H1 (cell line): Measurements from ENCODE around the gene SIK2. TPM values are rescaled to one million over a fixed set of nuclear protein-coding genes. Genes with fewer than 3 reads are reported as not detected.

Source experiments
- CTCF ChIA-PET: fragments of 300-600 bp; sonication (Branson Sonifier 250); formaldehyde crosslinking; loops from one replicate; lab custom pipeline; 2021; ENCODE audit not compliant: partially characterized antibody; lab: Charles Lee
- POLR2A ChIA-PET: fragments of 300-600 bp; sonication (Branson Sonifier 250); formaldehyde crosslinking; loops from one replicate; lab custom pipeline; 2021; ENCODE audit warnings: inconsistent platforms; ENCODE audit not compliant: partially characterized antibody; lab: Charles Lee
- DNase-seq, 2 experiments: peaks; one replicate each; pipeline versions ENCODE4 v3.0.0 to v3.0.0-alpha.2; 2010 to 2022; ENCODE audit warnings: low spot score in 2 of 2, low read depth in 1 of 2, mixed read lengths in 1 of 2
- FAIRE-seq: peaks from 2 replicates; lab custom pipeline; 2011; peaks lifted over from hg19 to GRCh38; lab: Jason Lieb, UNC
- H2AFZ ChIP-seq: 2 replicates; pipeline ENCODE4 v1.8.1; 2012; ENCODE audit warnings: low read length, inconsistent platforms
- H2AK5ac ChIP-seq: 2 replicates; pipeline ENCODE4 v1.6.1; 2013; ENCODE audit warnings: low read depth, low read length
- H2BK120ac ChIP-seq: replicated peaks from 2 replicates; pipeline ENCODE3; 2013; ENCODE audit warnings: low read depth, low read length, inconsistent platforms
- H2BK12ac ChIP-seq: 2 replicates; pipeline ENCODE4 v1.6.1; 2013; ENCODE audit warnings: low read depth, low read length
- H2BK15ac ChIP-seq: 2 replicates; pipeline ENCODE4 v1.6.1; 2013; ENCODE audit warnings: low read length
- H2BK20ac ChIP-seq: 2 replicates; pipeline ENCODE4 v1.6.1; 2013; ENCODE audit warnings: low read length
- H2BK5ac ChIP-seq: 2 replicates; pipeline ENCODE4 v1.6.1; 2013; ENCODE audit warnings: low read depth, low read length
- H3K14ac ChIP-seq: 2 replicates; pipeline ENCODE4 v1.6.1; 2013; ENCODE audit warnings: inconsistent platforms; ENCODE audit not compliant: insufficient read length
- H3K18ac ChIP-seq: 2 replicates; pipeline ENCODE4 v1.6.1; 2013; ENCODE audit warnings: low read length; ENCODE audit errors: extremely low read depth
- H3K23ac ChIP-seq: 2 replicates; pipeline ENCODE4 v1.6.1; 2013; ENCODE audit warnings: inconsistent platforms; ENCODE audit not compliant: insufficient read length
- H3K23me2 ChIP-seq: 2 replicates; pipeline ENCODE4 v1.6.1; 2013; ENCODE audit warnings: low read depth, low read length
- H3K27ac ChIP-seq: 2 replicates; pipeline ENCODE4 v1.6.1; 2011; ENCODE audit warnings: low read depth, low read length, inconsistent platforms
- H3K27me3 ChIP-seq, 4 experiments: replicated peaks in 1 of 4; 1 replicate in 1 of 4; 2 replicates in 3 of 4; pipeline versions ENCODE4 v1.6.1 to v1.8.1; 2011 to 2013; ENCODE audit warnings: low read length in 3 of 4, mild to moderate bottlenecking in 3 of 4, inconsistent platforms in 2 of 4, mixed read lengths in 2 of 4, moderate library complexity in 1 of 4; ENCODE audit not compliant: control insufficient read depth in 3 of 4, insufficient read depth in 3 of 4; ENCODE audit errors: extremely low read depth in 1 of 4
- H3K36me3 ChIP-seq, 4 experiments: 2 replicates each; pipeline versions ENCODE4 v1.6.1 to v1.8.1; 2011 to 2013; ENCODE audit warnings: mild to moderate bottlenecking in 4 of 4, low read length in 3 of 4, moderate library complexity in 2 of 4, control low read depth in 1 of 4, inconsistent platforms in 1 of 4; ENCODE audit not compliant: insufficient read depth in 4 of 4, control insufficient read depth in 2 of 4
- H3K4ac ChIP-seq: replicated peaks from 2 replicates; pipeline ENCODE3; 2013; ENCODE audit warnings: low read length, low read depth, mixed read lengths, inconsistent platforms; ENCODE audit not compliant: insufficient read length
- H3K4me1 ChIP-seq, 4 experiments: replicated peaks in 1 of 4; 1 replicate in 1 of 4; 2 replicates in 3 of 4; pipeline versions ENCODE4 v1.6.1 to v1.8.1; 2011 to 2013; ENCODE audit warnings: low read length in 3 of 4, inconsistent platforms in 2 of 4, mixed read lengths in 1 of 4; ENCODE audit not compliant: insufficient read depth in 4 of 4, control insufficient read depth in 3 of 4
- H3K4me2 ChIP-seq, 2 experiments: 2 replicates each; pipeline versions ENCODE4 v1.6.1 to v1.8.1; 2011 to 2013; ENCODE audit warnings: low read depth in 2 of 2, low read length in 2 of 2, control low read depth in 1 of 2, inconsistent platforms in 1 of 2, mild to moderate bottlenecking in 1 of 2; ENCODE audit not compliant: insufficient read depth in 1 of 2
- H3K4me3 ChIP-seq, 4 experiments: fragments of 200-600, 300-600 bp in 1 of 4; sonication (generic), shearing (Covaris generic), sonication (Bioruptor Twin) in 1 of 4; 2 replicates each; pipeline versions ENCODE4 v1.5.1 to v1.8.1; 2011 to 2016; ENCODE audit warnings: low read length in 4 of 4, low read depth in 3 of 4, control low read depth in 2 of 4, inconsistent platforms in 2 of 4, mild to moderate bottlenecking in 2 of 4, mixed read lengths in 1 of 4, moderate library complexity in 1 of 4; ENCODE audit not compliant: insufficient read depth in 2 of 4; ENCODE audit errors: extremely low read depth in 1 of 4
- H3K56ac ChIP-seq: replicated peaks from 2 replicates; pipeline ENCODE3; 2013; ENCODE audit warnings: low read depth, mild to moderate bottlenecking, mixed read lengths, low read length, inconsistent platforms; ENCODE audit not compliant: insufficient read length
- H3K79me1 ChIP-seq: 2 replicates; pipeline ENCODE4 v1.6.1; 2013; ENCODE audit warnings: low read depth, low read length, control low read depth
- H3K79me2 ChIP-seq, 2 experiments: 2 replicates each; pipeline versions ENCODE4 v1.6.1 to v1.8.1; 2012 to 2013; ENCODE audit warnings: low read length in 2 of 2, mild to moderate bottlenecking in 2 of 2, inconsistent platforms in 1 of 2; ENCODE audit not compliant: insufficient read depth in 2 of 2, control insufficient read depth in 1 of 2
- H3K9ac ChIP-seq, 4 experiments: replicated peaks in 1 of 4; 1 replicate in 1 of 4; 2 replicates in 3 of 4; pipeline versions ENCODE4 v1.6.1 to v1.8.1; 2011 to 2013; ENCODE audit warnings: low read depth in 3 of 4, low read length in 3 of 4, control low read depth in 2 of 4, mild to moderate bottlenecking in 2 of 4, moderate library complexity in 2 of 4, inconsistent platforms in 1 of 4; ENCODE audit errors: extremely low read depth in 1 of 4
- H3K9me3 ChIP-seq, 2 experiments: 2 replicates each; pipeline versions ENCODE4 v1.6.1 to v1.8.1; 2012 to 2013; ENCODE audit warnings: mild to moderate bottlenecking in 2 of 2, moderate library complexity in 2 of 2, control low read depth in 1 of 2, inconsistent platforms in 1 of 2, low read depth in 1 of 2, low read length in 1 of 2, mixed read lengths in 1 of 2; ENCODE audit not compliant: insufficient read depth in 2 of 2
- H4K20me1 ChIP-seq, 2 experiments: replicated peaks in 1 of 2; 2 replicates each; pipeline versions ENCODE3 to v1.8.1; 2011 to 2013; ENCODE audit warnings: inconsistent platforms in 2 of 2, low read length in 2 of 2, mild to moderate bottlenecking in 1 of 2; ENCODE audit not compliant: insufficient read depth in 2 of 2, control insufficient read depth in 1 of 2
- H4K5ac ChIP-seq: 2 replicates; pipeline ENCODE4 v1.6.1; 2013; ENCODE audit warnings: low read length, low read depth, mixed read lengths, inconsistent platforms; ENCODE audit not compliant: insufficient read length
- H4K8ac ChIP-seq: 2 replicates; pipeline ENCODE4 v1.8.0; 2013; ENCODE audit warnings: mild to moderate bottlenecking, moderate library complexity, low read length, inconsistent platforms; ENCODE audit not compliant: insufficient read depth; ENCODE audit errors: extremely low read depth
- H4K91ac ChIP-seq: replicated peaks from 2 replicates; pipeline ENCODE3; 2013; ENCODE audit warnings: low read length, mixed read lengths, inconsistent platforms; ENCODE audit not compliant: insufficient read length
- KDM4A ChIP-seq: IDR thresholded peaks from one replicate; pipeline ENCODE4 v1.7.1; 2012; ENCODE audit warnings: low read depth, mild to moderate bottlenecking, moderate library complexity, low read length, inconsistent platforms; ENCODE audit not compliant: severe bottlenecking
- NRF1 ChIP-seq: IDR thresholded peaks from 2 replicates; pipeline ENCODE4 v1.6.1; 2011; ENCODE audit warnings: mild to moderate bottlenecking, low read depth, low read length, improper control_type of control experiment
- SIN3A ChIP-seq, 2 experiments: IDR thresholded peaks in 1 of 2; conservative IDR thresholded peaks in 1 of 2; 2 replicates each; pipeline ENCODE4 v1.6.1; 2011 to 2012; ENCODE audit warnings: low read length in 2 of 2, improper control_type of control experiment in 1 of 2, low read depth in 1 of 2, mild to moderate bottlenecking in 1 of 2
- SIX5 ChIP-seq: IDR thresholded peaks from 2 replicates; pipeline ENCODE4 v1.6.1; 2011; ENCODE audit warnings: mild to moderate bottlenecking, low read depth, low read length
- TAF1 ChIP-seq: IDR thresholded peaks from 2 replicates; pipeline ENCODE4 v1.6.1; 2011; ENCODE audit warnings: mild to moderate bottlenecking, low read depth, low read length
- WGBS, 2 experiments: shearing (Covaris generic) in 1 of 2; methylation state at CpG; one replicate each; pipeline versions ENCODE4 v1.1.6 to v1.1.7; 2013 to 2015; ENCODE audit warnings: low lambda C conversion rate in 2 of 2, mixed read lengths in 2 of 2, inconsistent platforms in 1 of 2, low coverage in 1 of 2, missing lambda C conversion rate in 1 of 2; ENCODE audit not compliant: insufficient replicate concordance in 2 of 2, insufficient coverage in 1 of 2, insufficient read length in 1 of 2; ENCODE audit errors: extremely low coverage in 1 of 2, missing lambda C conversion rate in 1 of 2; 5-methylcytosine and 5-hydroxymethylcytosine counted together
- polyA plus RNA-seq, 7 experiments: library from polyadenylated mRNA; depleted of rRNA in 3 of 7; stranded (reverse) in 5 of 7; unstranded in 2 of 7; fragments of >200 nt in 5 of 7; fragments of 200-250 nt in 2 of 7; gene quantifications; 1 replicate in 5 of 7; 2 replicates in 1 of 7; 4 replicates in 1 of 7; pipeline versions ENCODE4 v1.2.1 to v1.2.3, GENCODE V29; 2011 to 2013; ENCODE audit warnings: missing spikeins in 2 of 7, mixed read lengths in 2 of 7
- total RNA-seq: library from RNA; stranded (reverse); fragmentation: NEBNext Ultra II Directional; extraction: Animal tissue kit (Norgen Biotek cat#: 25700); gene quantifications from 2 replicates; pipeline ENCODE4 v1.2.1, GENCODE V29; 2021

SIK2 gene
- total and polyA plus RNA-seq, 2 of the 8 experiments (the other 6 are each of a cell fraction or from before 2014, with no cell fraction given) = 8.8 to 11.2 TPM

GRCh38 chr11:111627591-111627990 lies 25.3 kb downstream of the SIK2 start:
- Histone ChIP-seq H3K4me2 (no peak overlapping the region), H2BK20ac (no peak overlapping the region), H3K9me3 (no peaks in the 10 kb centered on the region), H4K20me1 (no peaks in the 10 kb centered on the region), H3K9ac (no peak overlapping the region), H3K27ac (no peak overlapping the region), H3K23ac (no peak overlapping the region), H3K56ac (no peak overlapping the region), H3K4ac (no peak overlapping the region), H3K18ac (no peak overlapping the region), H2BK15ac (no peak overlapping the region), H2BK120ac (no peak overlapping the region), H3K79me1 (no peaks in the 10 kb centered on the region), H2AK5ac (no peak overlapping the region), H2BK12ac (no peak overlapping the region), H3K79me2 (no peaks in the 10 kb centered on the region), H2AFZ (no peak overlapping the region), H3K14ac (no peak overlapping the region), H2BK5ac (no peak overlapping the region), H3K23me2 (no peaks in the 10 kb centered on the region), H4K8ac (no peak overlapping the region), H4K5ac (no peak overlapping the region), H3K36me3 (no peaks in the 10 kb centered on the region; a peak in 1 of 8 replicates), H3K27me3 (no peaks in the 10 kb centered on the region), H4K91ac (no peak overlapping the region), H3K4me3 (no peak overlapping the region), H3K4me1 (no peaks in the 10 kb centered on the region)
- POLR2A ChIA-PET = no interaction called here
- 83% methylated on average over 1 of the region's 1 CpG; no CpG with 5 or more reads in 1 of the 2 experiments for WGBS, 2 experiments
- no peak for DNase-seq
- TF ChIP-seq SIN3A (conservative IDR thresholded peaks at IDR 0.05 in 1 of 2, IDR thresholded peaks at IDR 0.05 in 1 of 2; ENCODE audit: low read depth in 1 of 2, low read length in 2 of 2) = no peak
- no peak for TF ChIP-seq KDM4A
- no peak for TF ChIP-seq NRF1
- no peak for TF ChIP-seq SIX5
- no peak for TF ChIP-seq TAF1
- no peak for FAIRE-seq
- CTCF ChIA-PET = interaction anchor here (0.6 kb wide), 1 partner anchor 48 kb away, joined by 3 read pairs; no protein-coding TSS in a partner anchor
